HEK293 (cell line): ENCODE data around the gene XRN2.

ENCODE experiments used
- CTCF ChIA-PET: fragments of 350-600 bp; formaldehyde crosslinking; extraction: SDS; loops from one replicate; lab custom pipeline; 2021; ENCODE audit warnings: antibody characterized with exemption; lab: Yijun Ruan, JAX
- POLR2A ChIA-PET: fragments of 300-600 bp; formaldehyde crosslinking; extraction: SDS; loops from one replicate; lab custom pipeline; 2020; ENCODE audit warnings: antibody characterized with exemption, inconsistent platforms; lab: Yijun Ruan, JAX
- H3K27ac ChIP-seq: fragments of 200-500 bp; sonication (Bioruptor generic); 2 replicates; pipeline ENCODE4 v1.5.1; 2014; ENCODE audit warnings: low read depth, low read length, control low read depth, inconsistent platforms; ENCODE audit errors: extremely low read depth
- H3K36me3 ChIP-seq, 2 experiments: fragments of 200-500 bp in 1 of 2; sonication (Bioruptor generic) in 1 of 2; 1 replicate in 1 of 2; 2 replicates in 1 of 2; pipeline ENCODE4 v1.5.1; 2014 to 2017; ENCODE audit warnings: inconsistent platforms in 2 of 2, low read length in 2 of 2; ENCODE audit not compliant: control insufficient read depth in 2 of 2, insufficient read depth in 1 of 2
- H3K4me1 ChIP-seq: fragments of 200-500 bp; sonication (Bioruptor generic); 2 replicates; pipeline ENCODE4 v1.5.1; 2014; ENCODE audit warnings: mild to moderate bottlenecking, low read length, inconsistent platforms; ENCODE audit not compliant: control insufficient read depth, insufficient read depth
- H3K4me3 ChIP-seq: 2 replicates; pipeline ENCODE4 v1.5.1; 2011; ENCODE audit warnings: low read depth, mild to moderate bottlenecking, control low read depth, low read length, moderate library complexity
- H3K9me3 ChIP-seq: fragments of 200-500 bp; sonication (Bioruptor generic); 2 replicates; pipeline ENCODE4 v1.5.1; 2014; ENCODE audit warnings: low read depth, low read length, inconsistent platforms; ENCODE audit not compliant: control insufficient read depth, insufficient read depth
- BCL11A ChIP-seq: fragments of 450-650 bp; formaldehyde crosslinking; IDR thresholded peaks from 2 replicates; pipeline ENCODE4 v1.5.1; 2016; ENCODE audit warnings: low read depth, missing biosample characterization, missing genetic modification characterization
- HOXC10 ChIP-seq: sonication (generic); formaldehyde crosslinking; IDR thresholded peaks from 2 replicates; pipeline ENCODE4 v1.8.1; 2023; ENCODE audit warnings: mild to moderate bottlenecking, missing genetic modification reagents
- KLF9 ChIP-seq: fragments of 450-650 bp; formaldehyde crosslinking; IDR thresholded peaks from 2 replicates; pipeline ENCODE4 v1.5.1; 2016; ENCODE audit warnings: missing biosample characterization, missing genetic modification characterization, low read depth
- PRDM1 ChIP-seq: fragments of 450-650 bp; formaldehyde crosslinking; IDR thresholded peaks from 2 replicates; pipeline ENCODE4; 2016; ENCODE audit warnings: missing biosample characterization, missing genetic modification characterization
- ZBTB20 ChIP-seq: fragments of 450-650 bp; formaldehyde crosslinking; IDR thresholded peaks from 2 replicates; pipeline ENCODE4 v1.5.1; 2016; ENCODE audit warnings: missing biosample characterization, missing genetic modification characterization
- ZBTB48 ChIP-seq: fragments of 450-650 bp; formaldehyde crosslinking; IDR thresholded peaks from 2 replicates; pipeline ENCODE4 v1.5.1; 2016; ENCODE audit warnings: missing biosample characterization, missing genetic modification characterization
- ZFP3 ChIP-seq: fragments of 450-650 bp; formaldehyde crosslinking; IDR thresholded peaks from 2 replicates; pipeline ENCODE4 v1.5.1; 2016; ENCODE audit warnings: low read depth, missing biosample characterization, missing genetic modification characterization
- ZFP37 ChIP-seq: fragments of 450-650 bp; formaldehyde crosslinking; IDR thresholded peaks from 2 replicates; pipeline ENCODE4 v1.5.1; 2016; ENCODE audit warnings: missing biosample characterization, missing genetic modification characterization
- ZNF10 ChIP-seq: fragments of 450-650 bp; formaldehyde crosslinking; IDR thresholded peaks from 2 replicates; pipeline ENCODE4 v1.5.1; 2017; ENCODE audit warnings: missing biosample characterization, missing genetic modification characterization
- ZNF211 ChIP-seq: fragments of 450-650 bp; formaldehyde crosslinking; IDR thresholded peaks from 2 replicates; pipeline ENCODE4 v1.5.1; 2016; ENCODE audit warnings: low read depth, missing biosample characterization, missing genetic modification characterization
- ZNF221 ChIP-seq: fragments of 450-650 bp; formaldehyde crosslinking; IDR thresholded peaks from 2 replicates; pipeline ENCODE4 v1.5.1; 2017; ENCODE audit warnings: missing biosample characterization, missing genetic modification characterization, borderline replicate concordance
- ZNF292 ChIP-seq: fragments of 450-650 bp; formaldehyde crosslinking; IDR thresholded peaks from 2 replicates; pipeline ENCODE4 v1.5.1; 2016; ENCODE audit warnings: low read depth, missing biosample characterization, missing genetic modification characterization, borderline replicate concordance
- ZNF366 ChIP-seq: fragments of 450-650 bp; formaldehyde crosslinking; conservative IDR thresholded peaks from 2 replicates; pipeline ENCODE4 v1.5.1; 2016; ENCODE audit warnings: missing biosample characterization, missing genetic modification characterization
- ZNF521 ChIP-seq: fragments of 450-650 bp; formaldehyde crosslinking; IDR thresholded peaks from 2 replicates; pipeline ENCODE4 v1.5.1; 2017; ENCODE audit warnings: missing biosample characterization, mild to moderate bottlenecking, missing genetic modification characterization
- ZNF561 ChIP-seq: fragments of 450-650 bp; IDR thresholded peaks from 2 replicates; pipeline ENCODE4 v1.5.1; 2018; ENCODE audit warnings: missing biosample characterization, missing genetic modification characterization, borderline replicate concordance
- ZNF610 ChIP-seq: fragments of 450-650 bp; formaldehyde crosslinking; IDR thresholded peaks from 2 replicates; pipeline ENCODE4 v1.5.1; 2016; ENCODE audit warnings: missing biosample characterization, missing genetic modification characterization, borderline replicate concordance
- ZNF658 ChIP-seq: fragments of 450-650 bp; formaldehyde crosslinking; IDR thresholded peaks from 2 replicates; pipeline ENCODE4; 2016; ENCODE audit warnings: missing biosample characterization, missing genetic modification characterization
- ZNF76 ChIP-seq: fragments of 450-650 bp; formaldehyde crosslinking; IDR thresholded peaks from 2 replicates; pipeline ENCODE4; 2016; ENCODE audit warnings: low read depth, missing biosample characterization, missing genetic modification characterization, borderline replicate concordance
- TF ChIP-seq, protein P1 (sequence below): fragments of 450-650 bp; formaldehyde crosslinking; IDR thresholded peaks from 2 replicates; pipeline ENCODE4 v1.5.1; 2017; ENCODE audit warnings: missing biosample characterization, missing genetic modification characterization
- TF ChIP-seq, protein P2 (sequence below): fragments of 450-650 bp; formaldehyde crosslinking; IDR thresholded peaks from 2 replicates; pipeline ENCODE4 v1.5.1; 2017; ENCODE audit warnings: missing biosample characterization, missing genetic modification characterization
- TF ChIP-seq, protein P3 (sequence below): fragments of 450-650 bp; formaldehyde crosslinking; IDR thresholded peaks from 2 replicates; pipeline ENCODE4 v1.5.1; 2016; ENCODE audit warnings: missing biosample characterization, missing genetic modification characterization
- TF ChIP-seq, protein P4 (sequence below): fragments of 450-650 bp; formaldehyde crosslinking; IDR thresholded peaks from 2 replicates; pipeline ENCODE4 v1.5.1; 2017; ENCODE audit warnings: missing biosample characterization, missing genetic modification characterization
- TF ChIP-seq, protein P5 (sequence below): fragments of 450-650 bp; formaldehyde crosslinking; IDR thresholded peaks from 2 replicates; pipeline ENCODE4 v1.5.1; 2016; ENCODE audit warnings: missing biosample characterization, missing genetic modification characterization

The XRN2 gene

DNA sequence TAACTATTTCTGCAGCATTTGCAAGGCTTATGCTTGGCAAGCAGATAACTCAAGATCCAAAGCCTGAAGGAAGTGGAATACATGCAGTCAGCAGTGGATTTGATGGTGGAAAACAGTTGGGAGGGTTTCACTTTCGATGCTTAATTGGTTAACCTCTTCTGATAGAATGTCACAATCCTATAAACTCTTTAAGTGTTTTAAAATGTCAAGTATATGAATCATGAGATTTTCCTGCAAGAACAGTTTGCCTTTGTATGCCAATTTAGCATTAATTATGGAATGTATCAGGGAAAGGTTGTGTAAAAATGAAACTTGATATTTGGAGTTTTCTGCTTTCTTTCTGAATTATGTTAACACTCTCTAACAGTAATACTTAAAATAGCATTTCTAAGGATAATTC is 57.6 kb downstream of the XRN2 start:
- H3K36me3 ChIP-seq, result peaks cover 20 to 75% of the 10 kb centered on the region in 2 experiments
- no peaks in the 10 kb centered on the region for H3K9me3 ChIP-seq
- H3K4me1 ChIP-seq, result peaks cover 6% of the 10 kb centered on the region; the same call in 1 of the 2 replicates
- H3K27ac ChIP-seq, result no peak overlapping the region
- no peak overlapping the region for H3K4me3 ChIP-seq
- POLR2A ChIA-PET, result no interaction called here
- TF ChIP-seq PRDM1, result 0 out of 2 replicates have a peak, but pooled peaks have one; percentile 6
- no peak for TF ChIP-seq ZNF76 (tag by site-specific recombination)
- TF ChIP-seq, protein P1, sequence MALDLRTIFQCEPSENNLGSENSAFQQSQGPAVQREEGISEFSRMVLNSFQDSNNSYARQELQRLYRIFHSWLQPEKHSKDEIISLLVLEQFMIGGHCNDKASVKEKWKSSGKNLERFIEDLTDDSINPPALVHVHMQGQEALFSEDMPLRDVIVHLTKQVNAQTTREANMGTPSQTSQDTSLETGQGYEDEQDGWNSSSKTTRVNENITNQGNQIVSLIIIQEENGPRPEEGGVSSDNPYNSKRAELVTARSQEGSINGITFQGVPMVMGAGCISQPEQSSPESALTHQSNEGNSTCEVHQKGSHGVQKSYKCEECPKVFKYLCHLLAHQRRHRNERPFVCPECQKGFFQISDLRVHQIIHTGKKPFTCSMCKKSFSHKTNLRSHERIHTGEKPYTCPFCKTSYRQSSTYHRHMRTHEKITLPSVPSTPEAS (tag by site-specific recombination), result no peak
- no peak for TF ChIP-seq ZNF221
- TF ChIP-seq, protein P2, sequence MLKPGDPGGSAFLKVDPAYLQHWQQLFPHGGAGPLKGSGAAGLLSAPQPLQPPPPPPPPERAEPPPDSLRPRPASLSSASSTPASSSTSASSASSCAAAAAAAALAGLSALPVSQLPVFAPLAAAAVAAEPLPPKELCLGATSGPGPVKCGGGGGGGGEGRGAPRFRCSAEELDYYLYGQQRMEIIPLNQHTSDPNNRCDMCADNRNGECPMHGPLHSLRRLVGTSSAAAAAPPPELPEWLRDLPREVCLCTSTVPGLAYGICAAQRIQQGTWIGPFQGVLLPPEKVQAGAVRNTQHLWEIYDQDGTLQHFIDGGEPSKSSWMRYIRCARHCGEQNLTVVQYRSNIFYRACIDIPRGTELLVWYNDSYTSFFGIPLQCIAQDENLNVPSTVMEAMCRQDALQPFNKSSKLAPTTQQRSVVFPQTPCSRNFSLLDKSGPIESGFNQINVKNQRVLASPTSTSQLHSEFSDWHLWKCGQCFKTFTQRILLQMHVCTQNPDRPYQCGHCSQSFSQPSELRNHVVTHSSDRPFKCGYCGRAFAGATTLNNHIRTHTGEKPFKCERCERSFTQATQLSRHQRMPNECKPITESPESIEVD (tag by site-specific recombination), result peak; percentile 37; the same call in 1 of the 2 replicates
- TF ChIP-seq, all 188 proteins: peak for 2
- CTCF ChIA-PET, result no interaction called here

DNA sequence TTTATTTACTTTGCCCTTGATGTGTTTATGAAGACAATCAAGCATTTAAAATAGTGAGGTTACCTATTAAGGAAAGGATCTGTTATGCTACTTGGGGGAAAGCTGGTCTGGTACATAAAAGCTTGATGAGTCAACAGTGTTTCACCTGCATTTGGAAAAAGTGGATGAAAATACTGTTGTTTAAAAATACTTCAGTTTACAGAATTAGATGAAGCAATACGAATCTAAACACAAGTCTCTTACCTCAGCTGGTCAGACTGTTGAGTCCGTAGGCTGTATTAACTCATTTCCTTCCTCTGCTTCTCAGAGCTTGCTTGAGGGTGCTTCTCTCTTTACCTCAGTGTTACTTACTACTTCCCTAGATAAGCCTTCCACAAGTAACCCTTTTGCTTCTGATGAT is 58.1 kb downstream of the XRN2 start:
- no peak overlapping the region for H3K4me3 ChIP-seq
- peaks cover 6% of the 10 kb centered on the region; the same call in 1 of the 2 replicates for H3K4me1 ChIP-seq
- TF ChIP-seq ZFP37 (tag by site-specific recombination) (no peak), ZNF211 (no peak), KLF9 (tag by site-specific recombination) (no peak), ZNF366 (tag by site-specific recombination) (no peak), ZNF561 (tag by site-specific recombination) (no peak), ZNF292 (tag by site-specific recombination) (no peak), ZBTB20 (no peak), ZNF658 (tag by site-specific recombination) (no peak), HOXC10 (CRISPR knock-in tag) (no peak), ZNF610 (tag by site-specific recombination) (no peak), ZNF221 (no peak), ZBTB48 (tag by site-specific recombination) (no peak), ZNF521 (tag by site-specific recombination) (no peak), ZFP3 (tag by site-specific recombination) (no peak), ZNF10 (no peak), BCL11A (tag by site-specific recombination) (no peak)
- TF ChIP-seq, protein P3, sequence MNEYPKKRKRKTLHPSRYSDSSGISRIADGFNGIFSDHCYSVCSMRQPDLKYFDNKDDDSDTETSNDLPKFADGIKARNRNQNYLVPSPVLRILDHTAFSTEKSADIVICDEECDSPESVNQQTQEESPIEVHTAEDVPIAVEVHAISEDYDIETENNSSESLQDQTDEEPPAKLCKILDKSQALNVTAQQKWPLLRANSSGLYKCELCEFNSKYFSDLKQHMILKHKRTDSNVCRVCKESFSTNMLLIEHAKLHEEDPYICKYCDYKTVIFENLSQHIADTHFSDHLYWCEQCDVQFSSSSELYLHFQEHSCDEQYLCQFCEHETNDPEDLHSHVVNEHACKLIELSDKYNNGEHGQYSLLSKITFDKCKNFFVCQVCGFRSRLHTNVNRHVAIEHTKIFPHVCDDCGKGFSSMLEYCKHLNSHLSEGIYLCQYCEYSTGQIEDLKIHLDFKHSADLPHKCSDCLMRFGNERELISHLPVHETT, result no peak
- TF ChIP-seq, protein P4, sequence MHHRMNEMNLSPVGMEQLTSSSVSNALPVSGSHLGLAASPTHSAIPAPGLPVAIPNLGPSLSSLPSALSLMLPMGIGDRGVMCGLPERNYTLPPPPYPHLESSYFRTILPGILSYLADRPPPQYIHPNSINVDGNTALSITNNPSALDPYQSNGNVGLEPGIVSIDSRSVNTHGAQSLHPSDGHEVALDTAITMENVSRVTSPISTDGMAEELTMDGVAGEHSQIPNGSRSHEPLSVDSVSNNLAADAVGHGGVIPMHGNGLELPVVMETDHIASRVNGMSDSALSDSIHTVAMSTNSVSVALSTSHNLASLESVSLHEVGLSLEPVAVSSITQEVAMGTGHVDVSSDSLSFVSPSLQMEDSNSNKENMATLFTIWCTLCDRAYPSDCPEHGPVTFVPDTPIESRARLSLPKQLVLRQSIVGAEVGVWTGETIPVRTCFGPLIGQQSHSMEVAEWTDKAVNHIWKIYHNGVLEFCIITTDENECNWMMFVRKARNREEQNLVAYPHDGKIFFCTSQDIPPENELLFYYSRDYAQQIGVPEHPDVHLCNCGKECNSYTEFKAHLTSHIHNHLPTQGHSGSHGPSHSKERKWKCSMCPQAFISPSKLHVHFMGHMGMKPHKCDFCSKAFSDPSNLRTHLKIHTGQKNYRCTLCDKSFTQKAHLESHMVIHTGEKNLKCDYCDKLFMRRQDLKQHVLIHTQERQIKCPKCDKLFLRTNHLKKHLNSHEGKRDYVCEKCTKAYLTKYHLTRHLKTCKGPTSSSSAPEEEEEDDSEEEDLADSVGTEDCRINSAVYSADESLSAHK (tag by site-specific recombination), result no peak
- TF ChIP-seq, protein P5, sequence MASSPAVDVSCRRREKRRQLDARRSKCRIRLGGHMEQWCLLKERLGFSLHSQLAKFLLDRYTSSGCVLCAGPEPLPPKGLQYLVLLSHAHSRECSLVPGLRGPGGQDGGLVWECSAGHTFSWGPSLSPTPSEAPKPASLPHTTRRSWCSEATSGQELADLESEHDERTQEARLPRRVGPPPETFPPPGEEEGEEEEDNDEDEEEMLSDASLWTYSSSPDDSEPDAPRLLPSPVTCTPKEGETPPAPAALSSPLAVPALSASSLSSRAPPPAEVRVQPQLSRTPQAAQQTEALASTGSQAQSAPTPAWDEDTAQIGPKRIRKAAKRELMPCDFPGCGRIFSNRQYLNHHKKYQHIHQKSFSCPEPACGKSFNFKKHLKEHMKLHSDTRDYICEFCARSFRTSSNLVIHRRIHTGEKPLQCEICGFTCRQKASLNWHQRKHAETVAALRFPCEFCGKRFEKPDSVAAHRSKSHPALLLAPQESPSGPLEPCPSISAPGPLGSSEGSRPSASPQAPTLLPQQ (tag by site-specific recombination), result no peak
- ChIA-PET CTCF (no interaction called here), POLR2A (no interaction called here)
- no peak overlapping the region for H3K27ac ChIP-seq
- peaks cover 23 to 72% of the 10 kb centered on the region in 2 experiments for H3K36me3 ChIP-seq
- H3K9me3 ChIP-seq, result no peaks in the 10 kb centered on the region
